HG03095 (cell line): ENCODE data around the gene SLC12A5.
"Not testable (repeated sequence)": the region's sequence is repeated elsewhere in the genome, so short reads cannot be mapped to it uniquely, and the experiment has no call there.

Experiments used
- ATAC-seq: cut with Tn5 transposase; IDR thresholded peaks from one replicate; pipeline ENCODE4 v1.9.1; 2021; ENCODE audit warnings: moderate library complexity; ENCODE audit not compliant: unreplicated experiment

Gene SLC12A5

GRCh38 chr20:46028772-46029371 is at the start of gene SLC12A5:
Gene SLC12A5 (plus strand): TSS chr20:46029215. CDS start chr20:46029345, 130 bp downstream.
- ATAC-seq: no peak

- no peak for ATAC-seq
Measured at GRCh38 chr20:45981261-45981660, 47.8 kb upstream of the SLC12A5 start.

GRCh38 chr20:45983279-45983743 is 45.7 kb upstream of the SLC12A5 start:
- no peak for ATAC-seq

GRCh38 chr20:45985573-45985972 is 43.4 kb upstream of the SLC12A5 start:
- no peak for ATAC-seq

DNA sequence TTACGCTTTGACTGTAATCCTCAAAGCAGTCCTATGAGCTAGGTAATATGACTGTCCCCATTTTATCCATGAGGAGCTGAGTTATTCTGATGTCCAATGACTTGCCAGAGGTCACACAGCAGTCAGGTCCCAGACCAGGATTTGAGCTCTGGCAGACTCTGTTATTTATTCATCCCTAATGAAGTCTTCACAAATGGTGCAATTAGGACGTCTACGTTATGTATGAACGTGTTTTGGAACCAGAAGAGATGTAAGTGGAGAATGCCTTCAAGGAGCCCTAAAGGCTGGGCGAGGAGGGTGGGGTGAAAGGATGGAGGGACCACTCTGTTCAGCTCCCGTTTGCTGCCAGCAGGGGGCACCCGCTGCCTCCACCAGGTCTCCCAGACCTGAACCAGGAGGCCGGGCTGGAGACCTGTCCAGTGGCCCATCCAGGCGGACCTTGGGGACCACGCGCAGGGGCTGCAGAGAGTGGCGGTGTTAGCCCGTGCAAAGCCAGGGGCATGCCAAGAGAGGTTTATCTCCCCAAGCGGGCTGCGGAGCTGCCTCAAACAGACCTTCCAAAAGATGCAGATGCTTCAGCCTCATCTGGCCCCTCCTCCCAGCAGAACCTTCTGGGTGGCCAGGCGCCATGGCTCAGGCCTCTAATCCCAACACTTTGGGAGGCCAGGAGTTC is 41.8 kb upstream of the SLC12A5 start:
- no peak for ATAC-seq

DNA sequence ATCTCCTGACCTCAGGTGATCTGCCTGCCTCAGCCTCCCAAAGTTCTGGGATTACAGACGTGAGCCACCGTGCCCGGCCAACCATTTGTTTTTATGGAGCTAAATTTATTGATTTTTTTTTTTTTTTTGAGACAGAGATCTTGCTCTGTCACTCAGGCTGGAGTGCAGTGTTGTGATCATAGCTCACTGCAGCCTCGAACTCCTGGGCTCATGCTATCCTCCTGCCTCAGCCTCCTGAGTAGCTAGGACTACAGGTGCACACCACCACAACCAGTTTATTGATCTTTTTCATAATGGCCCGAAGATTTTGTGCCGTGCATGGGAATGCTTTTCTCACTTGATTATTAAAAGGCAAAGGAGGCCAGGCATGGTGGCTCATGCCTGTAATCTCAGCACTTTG is 40.2 kb upstream of the SLC12A5 start:
- ATAC-seq: not testable (repeated sequence)

DNA sequence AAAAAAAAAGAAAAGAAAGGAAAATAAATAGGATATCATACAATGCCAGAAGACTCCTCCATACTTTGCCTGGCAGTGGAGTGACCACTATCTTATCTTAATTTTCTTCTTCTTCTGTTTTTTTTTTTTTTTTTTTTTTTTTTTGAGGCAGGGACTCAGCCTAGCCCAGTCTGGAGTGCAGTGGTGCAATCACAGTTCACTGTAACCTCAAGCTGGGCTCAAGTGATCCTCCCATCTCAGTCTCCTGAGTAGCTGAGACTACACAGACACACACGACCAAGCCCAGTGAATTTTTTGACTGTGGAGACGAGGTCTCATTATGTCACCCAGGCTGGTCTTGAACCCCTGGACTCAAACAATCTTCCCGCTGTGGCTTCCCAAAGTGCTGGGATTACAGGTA is 37.4 kb upstream of the SLC12A5 start:
- ATAC-seq: no peak

GRCh38 chr20:45993197-45993951 is 35.6 kb upstream of the SLC12A5 start:
- ATAC-seq: no peak

GRCh38 chr20:45994761-45995493 is 34.1 kb upstream of the SLC12A5 start:
- ATAC-seq: no peak

- not testable (repeated sequence) for ATAC-seq
Measured at GRCh38 chr20:45995495-45996097, 33.4 kb upstream of the SLC12A5 start.

GRCh38 chr20:45997187-45997586 is 31.8 kb upstream of the SLC12A5 start:
- no peak for ATAC-seq

DNA sequence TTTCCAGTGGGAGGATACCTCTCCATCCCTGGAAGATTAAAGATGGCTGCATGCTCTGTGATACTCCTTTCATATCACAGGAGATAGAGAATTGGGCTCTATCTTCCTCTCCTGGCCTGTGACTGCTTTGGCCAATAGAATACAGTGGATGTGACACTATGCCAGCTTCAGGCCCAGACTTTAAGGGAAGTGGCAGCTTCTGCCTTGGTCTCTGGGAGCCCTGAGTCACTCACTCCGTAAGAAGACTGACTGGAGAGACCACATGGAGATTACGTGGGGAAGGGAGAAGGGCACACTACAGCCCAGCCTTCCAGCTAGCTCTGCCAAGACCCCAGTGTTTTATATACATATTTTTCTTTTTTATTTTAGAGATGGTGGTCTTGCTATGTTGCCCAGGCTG is 30.7 kb upstream of the SLC12A5 start:
- ATAC-seq: no peak

- no peak for ATAC-seq
Measured at GRCh38 chr20:45998761-45999160, 30.3 kb upstream of the SLC12A5 start.

DNA sequence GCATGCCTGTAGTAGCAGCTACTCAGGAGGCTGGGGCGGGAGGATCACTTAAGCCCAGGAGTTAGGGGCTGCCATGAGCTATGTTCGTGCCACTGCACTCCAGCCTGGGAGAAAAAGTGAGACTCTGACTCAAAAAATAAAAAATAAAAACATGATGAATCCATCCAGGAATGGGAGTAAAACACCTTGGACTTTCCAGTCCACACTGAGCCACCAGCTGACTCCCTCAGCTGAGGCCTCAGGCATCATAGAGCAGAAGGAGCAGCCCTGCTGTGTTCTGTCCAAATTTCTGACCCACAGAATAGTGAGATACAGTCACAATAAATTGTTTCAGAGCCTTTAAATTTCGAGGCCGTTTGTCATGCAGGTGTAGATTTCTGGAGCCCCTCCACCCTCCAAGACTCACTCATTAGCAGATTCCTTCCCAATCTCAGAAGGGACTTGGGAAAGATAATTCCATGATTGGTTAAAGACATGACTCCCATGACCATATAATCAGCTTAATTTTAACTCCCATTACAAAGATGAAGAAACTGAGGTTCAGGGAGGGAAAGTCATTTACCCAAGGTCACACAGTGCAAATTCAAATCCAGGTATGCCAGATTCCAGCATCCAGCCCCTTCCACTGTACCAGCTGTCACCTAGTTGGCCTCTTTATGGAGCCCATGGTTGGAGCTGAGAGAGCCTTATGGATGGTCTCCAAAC is 29.3 kb upstream of the SLC12A5 start:
- ATAC-seq: no peak

DNA sequence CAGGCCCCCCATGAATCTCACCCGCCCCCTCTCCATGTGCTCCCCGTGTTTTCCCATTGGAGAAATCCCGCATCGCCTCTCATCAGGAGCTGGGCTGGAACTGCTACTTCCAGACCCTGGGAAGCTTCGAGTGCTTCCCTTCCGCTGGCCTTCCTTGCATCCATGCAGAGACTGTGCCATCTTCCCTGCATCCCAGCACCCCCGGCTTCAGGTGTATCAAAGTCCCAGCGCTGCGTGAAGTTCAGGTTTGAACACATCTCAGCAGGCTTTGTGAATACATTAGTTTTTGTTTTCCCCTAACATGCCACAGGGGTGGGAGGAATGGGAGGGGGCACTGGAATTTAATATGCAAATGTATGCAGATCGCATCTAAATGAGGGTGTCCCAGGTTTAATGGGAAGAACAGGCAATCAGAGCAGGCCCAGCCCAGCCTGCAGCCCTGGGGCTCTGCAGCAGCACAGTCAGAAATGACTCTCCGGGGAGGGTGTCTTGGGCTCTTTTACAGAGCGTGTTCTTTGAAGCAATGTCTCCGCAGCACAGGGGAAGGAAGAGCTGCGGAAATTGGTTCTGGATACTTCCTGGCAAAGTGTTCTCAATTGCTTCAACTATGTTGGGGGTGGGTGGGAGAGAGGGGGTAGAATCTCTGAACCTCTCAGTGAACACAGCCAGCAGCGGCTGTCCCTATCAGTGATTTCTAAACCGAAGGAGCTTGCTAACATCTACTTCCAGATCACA is 28.6 kb upstream of the SLC12A5 start:
- no peak for ATAC-seq

DNA sequence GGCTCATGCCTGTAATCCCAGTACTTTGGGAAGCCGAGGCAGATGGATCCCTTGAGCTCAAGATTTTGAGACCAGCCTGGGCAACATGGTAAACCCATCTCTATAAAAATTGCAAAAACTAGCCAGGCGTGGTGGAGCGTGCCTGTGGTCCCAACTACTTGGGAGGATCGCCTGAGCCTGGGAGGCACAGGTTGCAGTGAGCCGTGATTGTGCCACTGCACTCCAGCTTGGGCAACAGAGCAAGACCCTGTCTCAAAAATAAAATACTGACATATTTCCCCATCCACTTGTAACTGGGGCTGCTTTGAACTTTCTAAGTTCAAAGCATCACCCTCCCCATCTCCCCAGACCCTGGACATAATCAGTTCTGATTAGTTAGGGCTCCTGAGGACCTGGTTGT is 27.5 kb upstream of the SLC12A5 start:
- no peak for ATAC-seq

DNA sequence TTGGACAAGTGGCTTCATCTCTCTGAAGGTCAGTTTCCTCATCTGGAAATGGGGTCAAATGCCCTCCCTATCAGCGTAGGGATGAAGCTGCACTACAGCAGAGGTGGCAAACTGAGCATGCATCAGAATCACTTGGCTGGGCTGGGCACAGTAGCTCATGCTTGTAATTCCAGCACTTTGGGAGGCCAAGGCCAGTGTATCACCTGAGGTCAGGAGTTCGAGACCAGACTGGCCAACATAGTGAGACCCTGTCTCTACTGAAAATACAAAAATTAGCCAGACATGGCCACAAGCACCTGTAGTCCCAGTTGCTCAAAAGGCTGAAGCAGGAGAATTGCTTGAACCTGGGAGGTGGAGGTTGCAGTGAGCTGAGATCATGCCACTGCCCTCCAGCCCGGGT is 27.0 kb upstream of the SLC12A5 start:
- ATAC-seq: no peak

GRCh38 chr20:46004187-46004586 is 24.8 kb upstream of the SLC12A5 start:
- no peak for ATAC-seq

DNA sequence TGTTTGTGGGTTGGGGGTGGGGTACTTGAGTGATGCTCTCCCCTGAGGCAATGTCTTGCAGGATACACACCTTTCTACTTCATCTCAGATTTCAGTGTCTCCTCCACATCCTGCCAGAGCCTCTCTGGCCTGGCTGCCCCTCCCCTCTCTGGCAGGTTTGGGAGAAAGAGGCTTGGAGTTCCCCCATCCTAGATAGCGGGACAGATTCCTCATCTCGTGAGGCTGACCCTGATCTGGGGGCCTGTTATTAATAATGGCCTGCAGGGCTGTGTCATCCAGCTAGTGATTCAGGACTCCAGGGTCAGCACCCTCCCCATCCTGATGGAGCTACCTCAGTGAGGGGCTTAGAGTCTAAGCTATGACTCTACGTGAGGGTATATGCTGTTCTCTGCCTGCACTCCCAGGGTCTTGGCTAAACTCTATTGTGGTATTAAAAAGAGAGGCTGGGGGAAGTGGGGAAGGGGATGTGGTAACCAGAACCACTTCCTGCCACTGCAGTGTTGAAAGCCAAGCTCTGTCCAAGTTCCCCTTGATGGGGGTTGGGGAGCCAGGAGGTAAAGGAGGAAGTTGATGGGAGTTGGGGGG is 24.0 kb upstream of the SLC12A5 start:
- ATAC-seq: no peak
